ENCODE measurements around the gene GP1BA. TPM values are rescaled to one million over a fixed set of nuclear protein-coding genes. Genes with fewer than 3 reads are reported as not detected.

The GP1BA gene
- total RNA-seq = not detected in 2 replicates

GRCh38 chr17:4931963-4932362, at the start of gene GP1BA:
Gene GP1BA (plus strand): TSS chr17:4932277. CDS start chr17:4932605, 328 bp downstream.

GRCh38 chr17:4899341-4900230, 32.5 kb upstream of the GP1BA start, which contains the start of gene C17orf107:
Gene C17orf107 (plus strand): TSS chr17:4899536. CDS start chr17:4899763, 227 bp downstream.

DNA sequence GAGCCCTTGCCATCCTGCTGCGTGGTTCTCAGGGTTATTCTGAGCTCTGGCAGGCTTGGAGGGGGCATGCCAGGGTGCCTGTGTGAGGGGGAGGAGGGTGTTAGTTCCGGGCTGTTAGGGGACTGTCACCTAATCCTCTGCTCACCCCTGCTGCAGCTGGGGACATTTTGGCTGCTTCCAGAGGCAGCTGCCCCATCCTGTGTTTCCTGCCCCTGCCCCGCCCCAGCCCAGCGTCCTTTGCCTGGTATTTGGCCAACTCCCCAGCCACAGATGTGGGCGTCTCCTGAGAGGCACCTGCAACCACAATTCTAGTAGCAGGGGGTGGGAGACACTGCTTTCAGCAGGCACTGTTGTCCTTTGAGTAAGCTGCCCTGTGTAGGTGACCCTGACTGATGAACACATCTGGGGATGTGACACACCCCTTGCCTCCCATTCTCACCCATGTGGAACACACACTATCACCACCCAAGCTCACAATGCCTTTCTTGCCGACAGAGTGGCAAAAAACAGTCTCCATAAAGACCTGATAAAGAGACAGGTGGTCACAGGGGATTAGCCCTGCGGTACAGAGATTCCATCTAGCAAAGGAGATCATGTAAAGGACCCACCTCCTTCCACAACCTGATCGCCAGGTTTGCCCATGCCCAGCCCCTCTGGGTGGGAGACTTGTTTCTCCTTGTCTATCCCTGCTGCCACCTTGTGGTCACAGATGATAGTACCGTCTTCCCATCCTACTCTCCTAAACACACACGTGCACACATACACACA, 28.8 kb upstream of the GP1BA start, which contains the start of gene CHRNE:
Gene CHRNE, minus strand, starts transcription at position 48 of the 768 bp plus-strand sequence. Its CDS starts 35 bp downstream, at position 13.

DNA sequence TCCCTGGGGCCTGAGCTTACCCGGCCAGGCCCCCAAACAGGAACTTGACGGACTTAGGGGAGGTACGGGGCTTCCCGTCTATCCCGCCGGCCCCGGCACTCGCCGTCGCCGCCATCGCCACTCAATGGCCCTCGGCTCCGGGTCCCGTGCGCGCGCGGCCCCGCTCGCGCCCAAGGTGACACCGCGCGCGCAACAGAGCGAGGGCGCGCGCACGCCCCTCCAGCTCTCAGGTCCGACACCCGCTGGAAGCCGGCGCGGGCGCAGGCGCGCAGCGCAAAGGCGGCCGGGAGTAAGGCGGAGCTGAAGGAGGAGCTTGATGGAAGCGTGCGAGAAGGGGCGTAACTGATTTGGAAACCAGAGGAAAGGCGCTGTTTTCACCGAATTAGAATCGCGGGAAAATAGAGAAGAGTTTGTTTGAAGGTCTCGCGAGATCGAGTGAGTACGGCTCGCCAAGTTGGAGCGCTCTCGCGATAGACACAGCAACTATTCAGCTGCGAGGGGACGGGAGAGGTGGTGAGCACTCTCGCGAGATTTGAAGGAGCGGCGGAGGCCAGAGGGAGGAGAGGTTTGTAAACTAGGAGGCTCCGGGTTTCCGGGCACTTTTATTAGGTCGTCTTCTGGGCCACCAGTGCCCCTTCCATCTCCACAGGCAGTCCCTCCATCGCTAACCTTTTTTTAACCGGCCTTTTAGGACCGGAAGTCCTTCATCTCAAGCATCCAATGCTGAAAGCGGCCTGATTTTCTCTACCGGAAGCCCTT, 7.9 kb downstream of the GP1BA start, which contains the start of the genes RNF167 and SLC25A11:
Gene RNF167, plus strand, starts transcription at position 473 of the 759 bp plus-strand sequence. CDS start 642 bp downstream, outside the sequence.
Gene SLC25A11, minus strand, starts transcription at position 251 of the 759 bp plus-strand sequence. Its CDS starts 136 bp downstream, at position 115.

DNA sequence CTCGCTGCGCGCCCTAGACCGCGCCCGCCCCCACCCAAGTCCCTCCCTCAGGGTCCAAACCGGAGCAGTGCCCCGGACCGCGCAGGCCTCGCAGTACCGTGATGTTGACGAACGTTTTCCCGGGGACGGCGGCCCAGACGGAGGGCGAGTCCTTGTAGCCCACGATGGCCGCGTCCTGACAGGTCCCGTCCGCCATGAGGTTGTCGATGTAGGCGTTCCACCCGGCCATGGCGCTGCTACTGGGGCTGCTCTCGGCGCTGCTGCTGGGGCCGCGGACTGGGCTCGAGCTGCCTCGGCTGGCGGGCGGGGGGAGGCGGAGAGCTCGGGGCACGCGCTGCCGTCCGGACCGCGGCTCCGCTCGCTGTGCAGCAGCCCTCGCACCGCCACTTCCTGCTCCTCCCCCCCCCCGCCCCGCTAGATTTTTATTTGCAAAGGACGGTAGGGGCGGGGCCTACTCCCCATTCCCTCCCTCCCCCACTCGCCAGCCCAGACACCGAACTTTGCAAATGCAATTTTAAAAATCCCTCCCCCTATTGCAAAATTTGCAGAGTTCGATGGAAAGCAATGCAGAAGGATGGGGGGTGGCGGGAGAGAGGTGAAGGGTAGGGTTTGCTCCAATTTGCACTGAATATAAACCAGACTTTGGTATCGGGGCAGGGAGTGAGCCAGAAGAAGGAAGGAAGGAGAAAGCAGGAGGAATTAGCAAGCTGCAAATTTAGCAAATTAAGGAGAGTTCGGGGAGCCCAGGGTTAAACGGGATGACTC, 16.3 kb downstream of the GP1BA start, which contains the start of gene PFN1:
Gene PFN1, minus strand, starts transcription at position 365 of the 765 bp plus-strand sequence. Its CDS starts 136 bp downstream, at position 229.

GRCh38 chr17:4950746-4951204, 18.7 kb downstream of the GP1BA start, which contains the start of gene ENO3:
Gene ENO3 (plus strand): TSS chr17:4951119. CDS start chr17:4951830, 711 bp downstream.

DNA sequence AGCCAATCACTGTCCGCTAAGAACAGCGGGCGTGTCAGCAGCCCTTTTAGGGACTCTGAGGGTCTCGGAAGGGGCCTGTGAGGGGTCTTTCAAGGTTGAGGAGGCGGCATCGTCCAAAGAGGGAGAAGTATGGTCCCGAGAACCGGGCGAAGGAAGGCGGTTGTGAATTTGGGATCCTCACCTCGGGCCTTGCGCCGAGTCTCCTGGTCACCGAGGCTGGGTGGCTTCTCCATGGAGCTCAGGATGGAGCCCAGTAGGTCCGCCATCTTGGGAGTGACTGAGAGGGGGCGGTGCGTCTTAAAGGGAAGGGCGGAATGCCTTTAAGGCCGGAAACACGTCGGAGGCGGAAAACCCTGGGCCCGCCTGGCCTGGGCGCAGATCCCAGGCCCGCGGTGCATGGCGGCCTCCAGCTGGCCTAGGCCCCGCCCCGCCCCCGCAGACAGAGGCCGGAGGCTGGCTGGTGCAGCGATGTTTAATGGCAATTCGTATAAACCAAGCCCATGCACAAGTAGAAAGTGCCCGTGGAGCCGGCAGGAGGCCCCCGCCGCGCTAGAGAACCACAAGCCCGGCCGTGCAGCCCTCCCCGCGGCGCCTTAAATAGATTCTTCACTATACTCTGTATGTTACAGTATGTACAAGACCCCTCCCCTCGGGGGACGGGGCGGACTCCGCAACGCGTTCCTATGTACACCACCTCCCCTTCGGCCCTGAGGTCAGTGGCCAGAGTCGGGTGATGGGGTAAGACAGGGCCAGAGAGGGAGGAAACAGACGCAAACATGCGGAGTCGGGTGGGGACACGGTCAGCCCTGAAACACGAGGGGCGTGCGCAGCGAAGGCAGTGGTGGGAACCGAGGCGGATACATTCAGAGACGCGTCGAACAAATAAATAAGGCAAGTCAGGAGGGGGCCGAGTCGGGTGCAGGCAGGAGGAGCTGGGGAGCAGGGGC, 35.7 kb downstream of the GP1BA start, which contains the start of gene SPAG7:
Gene SPAG7, minus strand, starts transcription at position 279 of the 947 bp plus-strand sequence. Its CDS starts 13 bp downstream, at position 266.

Other genes with a start within 250 kb of the GP1BA start
- gene PELP1, start 228.1 kb upstream of the GP1BA start, total RNA-seq = 33.1 and 34.1 TPM in 2 replicates
- gene ARRB2, start 221.6 kb upstream of the GP1BA start, total RNA-seq = 10.1 and 15.7 TPM in 2 replicates
- gene MED11, start 200.8 kb upstream of the GP1BA start, total RNA-seq = 25.0 and 28.1 TPM in 2 replicates
- gene ZMYND15, start 192.4 kb upstream of the GP1BA start, total RNA-seq = 0.28 TPM in 1 of 2 replicates, not detected in the other
- 16.3 and 16.7 TPM in 2 replicates for gene CXCL16, start 192.3 kb upstream of the GP1BA start, total RNA-seq
- gene TM4SF5, start 160.4 kb upstream of the GP1BA start, total RNA-seq = not detected in 2 replicates
- gene VMO1, start 145.9 kb upstream of the GP1BA start, total RNA-seq = 4.0 TPM in 1 of 2 replicates, not detected in the other
- not detected in 2 replicates for gene GLTPD2, start 143.3 kb upstream of the GP1BA start, total RNA-seq
- gene PSMB6, start 136.1 kb upstream of the GP1BA start, total RNA-seq = 270 and 310 TPM in 2 replicates
- 12.7 and 24.6 TPM in 2 replicates for gene PLD2, start 125.1 kb upstream of the GP1BA start, total RNA-seq
- gene MINK1, start 98.9 kb upstream of the GP1BA start, total RNA-seq = 81.2 and 108 TPM in 2 replicates
- gene C17orf107, start 32.7 kb upstream of the GP1BA start, total RNA-seq = 1.1 and 1.2 TPM in 2 replicates
- 0.35 TPM in 1 of 2 replicates, not detected in the other for gene CHRNE, start 29.2 kb upstream of the GP1BA start, total RNA-seq
- gene SLC25A11, start 7.8 kb downstream of the GP1BA start, total RNA-seq = 71.0 and 71.2 TPM in 2 replicates
- 60.5 and 75.3 TPM in 2 replicates for gene RNF167, start 8.0 kb downstream of the GP1BA start, total RNA-seq
- gene PFN1, start 16.3 kb downstream of the GP1BA start, total RNA-seq = 1,491 and 1,690 TPM in 2 replicates
- 0.37 and 0.56 TPM in 2 replicates for gene ENO3, start 18.8 kb downstream of the GP1BA start, total RNA-seq
- 62.1 and 64.7 TPM in 2 replicates for gene SPAG7, start 35.5 kb downstream of the GP1BA start, total RNA-seq
- 11.8 and 18.3 TPM in 2 replicates for gene CAMTA2, start 55.4 kb downstream of the GP1BA start, total RNA-seq
- 0.42 TPM in 1 of 2 replicates, not detected in the other for gene INCA1, start 65.2 kb downstream of the GP1BA start, total RNA-seq
- 85.1 and 85.2 TPM in 2 replicates for gene KIF1C, start 65.7 kb downstream of the GP1BA start, total RNA-seq
- 0.35 and 0.70 TPM in 2 replicates for gene SLC52A1, start 103.1 kb downstream of the GP1BA start, total RNA-seq
- 0.14 and 0.71 TPM in 2 replicates for gene ZFP3, start 146.2 kb downstream of the GP1BA start, total RNA-seq
- gene ZNF232, start 179.6 kb downstream of the GP1BA start, total RNA-seq = 1.6 and 3.4 TPM in 2 replicates
- gene USP6, start 183.8 kb downstream of the GP1BA start, total RNA-seq = not detected in 2 replicates

Data from airway epithelial cell (primary cell).